Sigmoid colon (tissue), 3 donors: ENCODE measurements around the gene GAL3ST1.

Experiments used
- POLR2A ChIP-seq, 2 donors: fragments of 450-650 bp; IDR thresholded peaks; one replicate each; pipeline ENCODE4 v1.6.1; 2016; ENCODE audit warnings: antibody characterized with exemption in 2 of 2, mild to moderate bottlenecking in 2 of 2, moderate library complexity in 2 of 2
- TF ChIP-seq, protein P1 (sequence below), 4 experiments: fragments of 450-650 bp in 3 of 4; fragments of 200-600 bp in 1 of 4; IDR thresholded peaks; one replicate each; pipeline ENCODE4 v1.5.1; 2016 to 2019; ENCODE audit warnings: antibody characterized with exemption in 4 of 4, mild to moderate bottlenecking in 3 of 4, moderate library complexity in 2 of 4

DNA sequence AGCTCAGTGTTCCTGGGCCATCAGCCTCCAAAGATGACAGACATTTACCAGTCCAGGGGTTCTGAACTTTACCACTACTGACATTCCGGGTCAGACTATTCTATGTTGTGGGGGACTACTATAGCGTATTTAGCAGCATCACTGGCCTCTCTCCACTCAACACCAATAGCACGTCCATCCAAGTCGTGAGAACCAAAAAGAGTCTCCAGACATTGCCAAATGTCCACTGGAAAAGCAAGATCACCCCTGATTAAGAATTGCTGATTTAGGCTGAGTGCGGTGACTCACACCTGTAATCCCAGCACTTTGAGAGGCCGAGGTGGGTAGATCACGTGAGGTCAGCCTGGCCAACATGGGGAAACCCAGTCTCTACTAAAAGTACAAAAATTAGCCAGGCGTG, 11.9 kb upstream of the GAL3ST1 start:
- TF ChIP-seq, protein P1, sequence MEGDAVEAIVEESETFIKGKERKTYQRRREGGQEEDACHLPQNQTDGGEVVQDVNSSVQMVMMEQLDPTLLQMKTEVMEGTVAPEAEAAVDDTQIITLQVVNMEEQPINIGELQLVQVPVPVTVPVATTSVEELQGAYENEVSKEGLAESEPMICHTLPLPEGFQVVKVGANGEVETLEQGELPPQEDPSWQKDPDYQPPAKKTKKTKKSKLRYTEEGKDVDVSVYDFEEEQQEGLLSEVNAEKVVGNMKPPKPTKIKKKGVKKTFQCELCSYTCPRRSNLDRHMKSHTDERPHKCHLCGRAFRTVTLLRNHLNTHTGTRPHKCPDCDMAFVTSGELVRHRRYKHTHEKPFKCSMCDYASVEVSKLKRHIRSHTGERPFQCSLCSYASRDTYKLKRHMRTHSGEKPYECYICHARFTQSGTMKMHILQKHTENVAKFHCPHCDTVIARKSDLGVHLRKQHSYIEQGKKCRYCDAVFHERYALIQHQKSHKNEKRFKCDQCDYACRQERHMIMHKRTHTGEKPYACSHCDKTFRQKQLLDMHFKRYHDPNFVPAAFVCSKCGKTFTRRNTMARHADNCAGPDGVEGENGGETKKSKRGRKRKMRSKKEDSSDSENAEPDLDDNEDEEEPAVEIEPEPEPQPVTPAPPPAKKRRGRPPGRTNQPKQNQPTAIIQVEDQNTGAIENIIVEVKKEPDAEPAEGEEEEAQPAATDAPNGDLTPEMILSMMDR (IDR thresholded peaks at IDR 0.05): no peak
- no peak for TF ChIP-seq POLR2A (IDR thresholded peaks at IDR 0.05)
